Embryonic facial prominence (tissue), 1 donor: Measurements from ENCODE around the gene SCYL2.

Experiments used
- DNase-seq: peaks from one replicate; pipeline ENCODE4 v3.0.0-alpha.2; 2016; ENCODE audit errors: extremely low spot score

The SCYL2 gene

DNA sequence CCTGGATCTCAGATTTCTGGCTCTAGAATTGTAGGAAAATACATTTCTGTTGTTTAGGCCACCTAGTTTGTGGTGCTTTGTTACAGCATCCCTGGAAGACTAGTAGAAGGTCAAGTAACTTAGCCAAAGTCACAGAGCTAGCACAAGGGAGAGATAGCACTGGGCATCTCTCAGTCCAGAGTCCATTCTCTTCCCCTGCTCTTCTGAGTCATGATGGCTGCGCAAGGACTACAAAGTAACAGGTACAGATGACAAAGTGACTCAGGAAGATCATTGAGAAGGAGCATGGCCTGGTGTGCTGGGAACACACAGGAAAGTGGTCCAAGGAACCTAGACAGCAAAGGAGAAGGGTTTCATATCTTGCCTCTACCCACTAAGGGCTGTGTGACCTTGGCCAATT lies 109.2 kb downstream of the SCYL2 start:
- DNase-seq = no peak

DNA sequence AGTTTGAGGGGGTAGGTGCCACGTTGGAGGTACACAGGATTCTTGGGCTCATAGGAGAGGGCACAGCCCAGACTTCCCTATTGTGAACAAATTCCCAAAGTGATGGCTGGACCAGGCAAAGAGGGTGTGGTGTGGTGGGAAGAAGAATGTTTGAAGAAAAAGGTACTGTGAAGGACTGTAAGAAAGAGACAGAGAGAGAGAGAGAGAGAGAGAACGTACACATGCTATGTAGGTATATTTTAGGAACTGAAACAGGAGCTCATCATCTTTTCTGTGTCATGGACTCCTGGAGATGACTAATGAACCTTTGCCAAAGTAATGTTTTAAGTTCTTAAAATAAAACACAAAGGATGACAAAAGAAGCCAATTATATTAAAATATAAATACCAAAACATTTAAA lies 114.4 kb downstream of the SCYL2 start:
- DNase-seq = no peak

DNA sequence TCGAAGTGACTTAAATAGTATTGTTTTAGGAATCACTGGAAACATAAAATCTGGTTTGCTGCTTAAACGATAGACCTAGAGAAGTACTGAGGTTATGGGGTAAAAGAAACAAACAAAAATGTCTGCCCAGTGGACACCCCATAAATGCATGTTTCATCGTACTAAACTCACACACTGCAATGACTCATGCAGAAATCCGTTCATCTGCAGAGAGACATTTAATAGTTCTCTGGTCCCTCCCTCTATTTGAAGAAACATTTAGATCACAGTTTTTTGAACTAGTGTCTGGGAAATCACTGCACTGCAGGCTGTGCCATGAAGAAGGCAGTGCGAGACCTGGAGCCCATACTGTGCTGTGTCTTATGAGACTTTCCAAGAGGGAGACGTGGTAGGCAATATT lies 115.4 kb downstream of the SCYL2 start:
- no peak for DNase-seq

DNA sequence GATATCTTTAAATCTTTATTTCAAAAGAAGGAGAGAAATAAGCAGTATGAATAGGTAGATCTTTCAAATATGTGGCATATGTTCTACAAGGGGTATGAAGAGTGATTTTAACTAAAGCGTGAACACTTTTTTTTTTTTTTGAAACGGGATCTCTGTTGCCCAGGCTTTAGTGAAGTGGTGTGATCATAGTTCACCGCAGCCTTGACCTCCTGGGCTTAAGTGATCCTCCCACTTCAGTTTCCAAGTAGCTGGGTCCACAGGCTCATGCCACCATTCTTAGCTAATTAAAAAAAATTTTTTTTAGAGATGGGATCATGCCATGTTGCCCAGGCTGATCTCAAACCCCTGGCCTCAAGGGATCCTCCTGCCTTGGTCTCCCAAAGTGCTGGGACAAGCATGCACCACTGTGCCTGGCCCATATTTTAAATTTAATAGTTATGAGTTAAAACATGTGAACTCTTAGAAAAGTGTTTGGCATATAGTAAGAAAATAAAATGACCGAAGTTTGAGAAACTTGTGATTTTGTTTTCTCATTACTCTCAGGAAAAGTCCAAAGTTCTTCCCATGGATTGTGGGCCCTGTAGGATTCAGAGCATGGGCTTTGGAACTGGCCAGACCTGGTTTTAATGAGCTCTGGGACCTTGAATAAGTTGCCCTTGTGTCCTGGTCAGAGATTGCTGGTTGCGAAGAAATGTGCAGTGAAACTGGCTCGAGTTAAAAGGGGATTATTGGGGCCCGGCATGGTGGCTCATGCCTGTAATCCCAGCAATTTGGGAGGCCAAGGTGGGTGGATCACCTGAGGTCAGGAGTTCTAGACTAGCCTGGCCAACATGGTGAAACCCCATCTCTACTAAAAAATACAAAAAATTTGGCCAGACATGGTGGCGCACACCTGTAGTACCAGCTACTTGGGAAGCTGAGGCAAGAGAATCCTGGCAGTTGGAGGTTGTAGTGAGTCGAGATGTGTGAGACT lies 116.9 kb downstream of the SCYL2 start:
- DNase-seq = no peak

DNA sequence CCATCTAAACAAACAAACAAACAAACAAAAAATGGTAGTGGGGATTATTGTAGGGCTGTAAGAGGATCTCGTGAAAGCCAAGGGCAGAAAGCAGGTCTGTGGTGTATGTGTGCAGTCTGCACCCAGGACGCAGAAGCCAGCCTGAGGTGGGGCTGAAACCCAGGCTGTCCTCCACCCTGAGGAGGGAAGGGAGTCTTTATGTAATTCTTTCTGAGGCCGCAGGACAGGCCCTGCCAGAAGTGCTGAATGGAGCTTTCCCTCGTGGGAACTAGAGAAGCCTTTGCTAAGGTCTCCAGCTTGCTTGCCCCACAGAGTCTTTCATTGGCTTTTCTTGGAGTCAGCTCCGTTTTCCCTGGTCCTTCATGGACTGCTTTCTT lies 117.6 kb downstream of the SCYL2 start:
- no peak for DNase-seq

DNA sequence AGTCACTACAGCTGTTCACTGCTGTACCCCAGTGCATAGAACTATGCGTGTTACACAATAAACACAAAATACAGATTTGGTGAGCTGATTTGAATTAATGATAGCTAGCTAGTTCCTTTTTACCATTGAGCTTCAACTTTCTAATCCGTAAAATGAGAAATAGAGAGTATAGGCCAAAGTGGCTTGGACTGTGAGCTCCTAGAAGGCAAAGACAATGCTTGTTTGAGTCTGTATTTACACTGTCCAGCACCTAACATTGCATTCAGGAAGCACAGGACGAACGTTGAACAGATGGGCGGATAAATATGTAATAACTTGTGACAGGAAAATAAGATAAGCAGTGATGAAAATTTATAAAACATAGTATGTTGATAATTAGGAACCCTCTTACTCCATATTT lies 121.4 kb downstream of the SCYL2 start:
- DNase-seq = no peak
